Uterus (tissue), 4 donors: ENCODE results near the gene KCNF1. TPM values are rescaled to one million over a fixed set of nuclear protein-coding genes. Genes with fewer than 3 reads are reported as not detected.

Source experiments
- DNase-seq, 2 donors: peaks; one replicate each; pipeline ENCODE4 v3.0.0-alpha.2; 2019 to 2020
- H3K27ac ChIP-seq, 2 donors: fragments of 200-600 bp; sonication (generic); 1 replicate in 1 of 2; 2 replicates in 1 of 2; pipeline ENCODE4 v1.5.1; 2016 to 2018
- H3K27me3 ChIP-seq, 2 donors: fragments of 200-600 bp; sonication (generic); one replicate each; pipeline ENCODE4 v1.5.1; 2018 to 2019; ENCODE audit warnings: control low read depth in 1 of 2
- H3K36me3 ChIP-seq, 2 donors: fragments of 200-600 bp; sonication (generic); one replicate each; pipeline ENCODE4 v1.5.1; 2019; ENCODE audit warnings: control low read depth in 1 of 2
- H3K4me1 ChIP-seq, 2 donors: fragments of 200-600 bp; sonication (generic); one replicate each; pipeline ENCODE4 v1.5.1; 2018 to 2019; ENCODE audit warnings: control low read depth in 1 of 2
- H3K4me3 ChIP-seq, 2 donors: fragments of 200-600 bp; sonication (generic); 1 replicate in 1 of 2; 2 replicates in 1 of 2; pipeline ENCODE4 v1.5.1; 2018 to 2019; ENCODE audit warnings: mild to moderate bottlenecking in 1 of 2
- H3K9me3 ChIP-seq, 2 donors: fragments of 200-600 bp; sonication (generic); one replicate each; pipeline ENCODE4 v1.5.1; 2019; ENCODE audit warnings: control low read depth in 1 of 2
- CTCF ChIP-seq, 4 experiments: fragments of 200-600 bp in 2 of 4; fragments of 450-650 bp in 2 of 4; sonication (generic) in 2 of 4; IDR thresholded peaks; one replicate each; pipeline ENCODE4 v1.5.1; 2016 to 2019; ENCODE audit warnings: antibody characterized with exemption in 4 of 4, mild to moderate bottlenecking in 2 of 4, moderate library complexity in 1 of 4
- POLR2A ChIP-seq, 2 donors: fragments of 450-650 bp; IDR thresholded peaks; one replicate each; pipeline ENCODE4 v1.6.1; 2016; ENCODE audit warnings: antibody characterized with exemption in 2 of 2, mild to moderate bottlenecking in 1 of 2, moderate library complexity in 1 of 2
- intact Hi-C: fragments of 100-400 bp; cut with DNase I; formaldehyde crosslinking; loops from one replicate; pipeline ENCODE4 v1.15.1; 2023; ENCODE audit warnings: low total_unique reads
- total RNA-seq, 4 donors: library from RNA; depleted of rRNA in 3 of 4; stranded (reverse); fragments of >200 nt in 3 of 4; gene quantifications; one replicate each; pipeline versions ENCODE4 v1.1.0 to v1.2.4, GENCODE V29; 2014 to 2023
- donor health status: DM: yes; HTN: yes; CAD: no.

Gene KCNF1
- total RNA-seq, 4 donors from 2014 or later: 0.21 TPM; not detected in 3

- TF ChIP-seq CTCF (IDR thresholded peaks at IDR 0.05): no peak
- TF ChIP-seq POLR2A (IDR thresholded peaks at IDR 0.05): no peak
- intact Hi-C loops: no loop called here
- no peak overlapping the region for H3K4me3 ChIP-seq
- H3K27ac ChIP-seq: no peak overlapping the region
- H3K9me3 ChIP-seq: no peaks in the 10 kb centered on the region
- H3K36me3 ChIP-seq: no peaks in the 10 kb centered on the region
- no peaks in the 10 kb centered on the region for H3K4me1 ChIP-seq
- DNase-seq: no peak
- no peaks in the 10 kb centered on the region for H3K27me3 ChIP-seq
These were observed 38.1 kb downstream of the KCNF1 start for GRCh38 chr2:10949835-10950234.

GRCh38 chr2:10951558-10952414 is 40.1 kb downstream of the KCNF1 start:
- H3K27me3 ChIP-seq: no peaks in the 10 kb centered on the region
- DNase-seq: no peak
- no peak overlapping the region for H3K27ac ChIP-seq
- H3K4me1 ChIP-seq: no peaks in the 10 kb centered on the region
- no peak for TF ChIP-seq POLR2A (IDR thresholded peaks at IDR 0.05)
- TF ChIP-seq CTCF (IDR thresholded peaks at IDR 0.05): no peak
- no peaks in the 10 kb centered on the region for H3K36me3 ChIP-seq
- no peaks in the 10 kb centered on the region for H3K9me3 ChIP-seq
- no peak overlapping the region for H3K4me3 ChIP-seq
- intact Hi-C loops: no loop called here

GRCh38 chr2:10954416-10954815 is 42.7 kb downstream of the KCNF1 start:
- no peak for DNase-seq
- Histone ChIP-seq H3K9me3 (no peaks in the 10 kb centered on the region), H3K4me3 (no peak overlapping the region), H3K36me3 (no peaks in the 10 kb centered on the region), H3K27me3 (no peaks in the 10 kb centered on the region), H3K27ac (no peak overlapping the region), H3K4me1 (no peaks in the 10 kb centered on the region)
- intact Hi-C loops: no loop called here
- TF ChIP-seq POLR2A (IDR thresholded peaks at IDR 0.05) (no peak), CTCF (IDR thresholded peaks at IDR 0.05) (no peak)

- TF ChIP-seq POLR2A (IDR thresholded peaks at IDR 0.05) (no peak), CTCF (IDR thresholded peaks at IDR 0.05) (no peak)
- no peak for DNase-seq
- no peaks in the 10 kb centered on the region for H3K4me1 ChIP-seq
- no peak overlapping the region for H3K27ac ChIP-seq
- H3K9me3 ChIP-seq: no peaks in the 10 kb centered on the region
- no peaks in the 10 kb centered on the region for H3K36me3 ChIP-seq
- no peak overlapping the region for H3K4me3 ChIP-seq
- no peaks in the 10 kb centered on the region for H3K27me3 ChIP-seq
- intact Hi-C loops: no loop called here
These were observed 43.4 kb downstream of the KCNF1 start for GRCh38 chr2:10954856-10955818.
